Gastrocnemius medialis (tissue), 4 donors: ENCODE results near the gene TSHZ3. TPM values are rescaled to one million over a fixed set of nuclear protein-coding genes. Genes with fewer than 3 reads are reported as not detected.

Experiments used
- ATAC-seq, 2 donors: fragments of 150-250 bp; one replicate each; pipeline ENCODE4 v1.9.1; 2016
- DNase-seq, 2 donors: peaks; one replicate each; pipeline ENCODE4 v3.0.0-alpha.2; 2019
- H3K27ac ChIP-seq, 4 donors: fragments of 200-600 bp; sonication (generic); 1 replicate in 1 of 4; 2 replicates in 3 of 4; pipeline ENCODE4 v1.5.1; 2016 to 2018; ENCODE audit warnings: mild to moderate bottlenecking in 2 of 4, moderate library complexity in 1 of 4
- H3K27me3 ChIP-seq, 3 donors: fragments of 200-600 bp; sonication (generic) in 2 of 3; 1 replicate in 1 of 3; 2 replicates in 2 of 3; pipeline versions ENCODE4 v1.5.1 to v1.6.0; 2016 to 2019; ENCODE audit warnings: mild to moderate bottlenecking in 1 of 3, moderate library complexity in 1 of 3
- H3K36me3 ChIP-seq, 2 donors: fragments of 200-600 bp; sonication (generic) in 1 of 2; one replicate each; pipeline ENCODE4 v1.5.1; 2017 to 2018
- H3K4me1 ChIP-seq, 2 donors: fragments of 200-600 bp; sonication (generic) in 1 of 2; one replicate each; pipeline ENCODE4 v1.5.1; 2016 to 2017; ENCODE audit warnings: mild to moderate bottlenecking in 2 of 2
- H3K4me3 ChIP-seq, 4 donors: fragments of 200-600 bp; sonication (generic) in 3 of 4; 1 replicate in 1 of 4; 2 replicates in 3 of 4; pipeline ENCODE4 v1.5.1; 2016 to 2019; ENCODE audit warnings: mild to moderate bottlenecking in 2 of 4
- H3K9me3 ChIP-seq, 3 donors: fragments of 200-600 bp; sonication (generic) in 2 of 3; 1 replicate in 1 of 3; 2 replicates in 2 of 3; pipeline ENCODE4 v1.5.1; 2016 to 2019
- POLR2A ChIP-seq, 2 donors: fragments of 450-650 bp; IDR thresholded peaks; one replicate each; pipeline ENCODE4 v1.6.1; 2017; ENCODE audit warnings: antibody characterized with exemption in 2 of 2, mild to moderate bottlenecking in 2 of 2, moderate library complexity in 2 of 2
- in situ Hi-C, 4 donors: fragments of 200-750 bp; cut with MboI; loops; one replicate each; pipeline versions ENCODE4 v1.15.0 to v1.8.0; 2017; ENCODE audit warnings: low sequenced_read_pairs in 4 of 4
- intact Hi-C: fragments of 100-400 bp; cut with DNase I; formaldehyde crosslinking; loops from one replicate; pipeline ENCODE4 v1.15.1; 2023; ENCODE audit warnings: low total_unique reads
- total RNA-seq, 4 donors: library from RNA; depleted of rRNA; stranded (reverse); fragments of >200 nt; gene quantifications; one replicate each; pipeline versions ENCODE4 v1.1.0 to v1.2.3, GENCODE V29; 2016
- TF ChIP-seq, protein P1 (sequence below), 5 experiments: fragments of 450-650 bp in 3 of 5; fragments of 200-600 bp in 2 of 5; sonication (generic) in 2 of 5; IDR thresholded peaks in 4 of 5; conservative IDR thresholded peaks in 1 of 5; 1 replicate in 4 of 5; 2 replicates in 1 of 5; pipeline ENCODE4 v1.5.1; 2016 to 2019; ENCODE audit warnings: antibody characterized with exemption in 5 of 5, mild to moderate bottlenecking in 3 of 5, moderate library complexity in 3 of 5

Gene TSHZ3
- total RNA-seq, 4 donors from 2014 or later = 1.6 to 2.3 (median 1.9) TPM

GRCh38 chr19:31342926-31343325, 6.3 kb downstream of the TSHZ3 start:
- Histone ChIP-seq H3K36me3 (no peaks in the 10 kb centered on the region), H3K4me3 (no peak overlapping the region), H3K27me3 (peaks cover 0 to 4% (median 0%) of the 10 kb centered on the region in 3 donors), H3K27ac (no peak overlapping the region), H3K4me1 (peaks cover 0 to 5% of the 10 kb centered on the region in 2 donors), H3K9me3 (no peaks in the 10 kb centered on the region)
- TF ChIP-seq, protein P1, sequence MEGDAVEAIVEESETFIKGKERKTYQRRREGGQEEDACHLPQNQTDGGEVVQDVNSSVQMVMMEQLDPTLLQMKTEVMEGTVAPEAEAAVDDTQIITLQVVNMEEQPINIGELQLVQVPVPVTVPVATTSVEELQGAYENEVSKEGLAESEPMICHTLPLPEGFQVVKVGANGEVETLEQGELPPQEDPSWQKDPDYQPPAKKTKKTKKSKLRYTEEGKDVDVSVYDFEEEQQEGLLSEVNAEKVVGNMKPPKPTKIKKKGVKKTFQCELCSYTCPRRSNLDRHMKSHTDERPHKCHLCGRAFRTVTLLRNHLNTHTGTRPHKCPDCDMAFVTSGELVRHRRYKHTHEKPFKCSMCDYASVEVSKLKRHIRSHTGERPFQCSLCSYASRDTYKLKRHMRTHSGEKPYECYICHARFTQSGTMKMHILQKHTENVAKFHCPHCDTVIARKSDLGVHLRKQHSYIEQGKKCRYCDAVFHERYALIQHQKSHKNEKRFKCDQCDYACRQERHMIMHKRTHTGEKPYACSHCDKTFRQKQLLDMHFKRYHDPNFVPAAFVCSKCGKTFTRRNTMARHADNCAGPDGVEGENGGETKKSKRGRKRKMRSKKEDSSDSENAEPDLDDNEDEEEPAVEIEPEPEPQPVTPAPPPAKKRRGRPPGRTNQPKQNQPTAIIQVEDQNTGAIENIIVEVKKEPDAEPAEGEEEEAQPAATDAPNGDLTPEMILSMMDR (IDR thresholded peaks at IDR 0.05 in 4 of 5, conservative IDR thresholded peaks at IDR 0.05 in 1 of 5) = no peak
- TF ChIP-seq POLR2A (IDR thresholded peaks at IDR 0.05) = no peak
- intact Hi-C loops = no loop called here
- in situ Hi-C loops = no loop called here
- DNase-seq (no peak), ATAC-seq (no peak)

DNA sequence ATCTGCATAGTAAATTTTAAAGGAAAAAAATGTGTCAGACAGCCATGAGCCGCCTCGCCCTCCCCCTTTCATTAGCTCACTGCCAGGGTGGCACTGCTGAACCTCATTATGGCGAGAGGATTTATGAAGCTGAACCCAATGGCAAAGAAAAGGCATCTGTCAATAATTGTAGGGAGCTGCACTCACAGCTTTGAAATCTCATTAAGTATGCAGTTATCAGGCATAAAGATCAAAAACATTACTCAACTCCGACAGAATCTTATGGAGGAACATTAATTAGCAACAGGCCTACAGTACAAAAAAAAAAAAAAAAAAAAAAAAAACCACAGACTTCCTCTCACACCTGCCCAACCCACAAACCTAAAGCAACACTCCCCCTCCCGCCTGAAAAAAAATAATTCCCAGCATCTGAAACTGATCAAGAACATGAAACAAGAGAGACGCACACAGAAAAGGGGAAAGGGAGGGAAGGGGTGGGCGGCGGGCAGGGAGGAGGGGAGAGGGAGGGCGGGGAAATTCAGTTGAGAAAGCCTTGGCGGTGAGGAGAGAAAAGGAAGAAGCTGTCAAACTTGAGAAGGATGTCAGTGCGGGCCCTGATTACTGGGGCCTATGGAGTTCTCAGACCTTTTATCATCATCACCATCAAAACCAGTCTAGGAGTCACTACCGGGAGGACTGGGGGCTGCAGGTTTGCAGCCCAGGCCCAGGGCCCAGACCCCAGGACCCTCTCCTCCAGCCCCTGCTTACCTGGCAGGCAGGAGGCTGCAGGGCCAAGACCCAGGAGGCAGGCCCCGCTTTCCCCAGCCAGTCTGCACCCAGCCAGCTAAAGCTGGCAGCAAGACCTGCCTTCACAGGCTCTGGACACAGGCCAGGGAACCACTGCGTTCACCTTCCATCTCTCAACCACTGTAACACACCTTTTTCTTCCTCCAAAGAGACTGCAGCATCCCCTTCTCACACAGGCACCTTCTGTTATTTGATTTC, 8.9 kb downstream of the TSHZ3 start:
- H3K36me3 ChIP-seq = no peaks in the 10 kb centered on the region
- ATAC-seq (no peak), DNase-seq (no peak)
- no peak overlapping the region for H3K4me3 ChIP-seq
- intact Hi-C loops = no loop called here
- in situ Hi-C loops = no loop called here
- no peaks in the 10 kb centered on the region for H3K27me3 ChIP-seq
- H3K27ac ChIP-seq = no peak overlapping the region
- H3K9me3 ChIP-seq = no peaks in the 10 kb centered on the region
- no peak for TF ChIP-seq POLR2A (IDR thresholded peaks at IDR 0.05)
- TF ChIP-seq, protein P1 (IDR thresholded peaks at IDR 0.05 in 4 of 5, conservative IDR thresholded peaks at IDR 0.05 in 1 of 5) = no peak
- no peaks in the 10 kb centered on the region for H3K4me1 ChIP-seq

- DNase-seq = no peak
- Histone ChIP-seq H3K36me3 (no peaks in the 10 kb centered on the region), H3K27ac (no peak overlapping the region), H3K9me3 (no peaks in the 10 kb centered on the region), H3K4me1 (no peaks in the 10 kb centered on the region), H3K27me3 (no peaks in the 10 kb centered on the region), H3K4me3 (no peak overlapping the region)
- no peak for ATAC-seq
- TF ChIP-seq POLR2A (IDR thresholded peaks at IDR 0.05) = no peak
- TF ChIP-seq, protein P1 (IDR thresholded peaks at IDR 0.05 in 4 of 5, conservative IDR thresholded peaks at IDR 0.05 in 1 of 5) = no peak
- in situ Hi-C loops = no loop called here
- intact Hi-C loops = no loop called here
These were observed 9.8 kb downstream of the TSHZ3 start for GRCh38 chr19:31339411-31339810.

GRCh38 chr19:31338069-31338776, 11.0 kb downstream of the TSHZ3 start:
- Histone ChIP-seq H3K36me3 (no peaks in the 10 kb centered on the region), H3K27me3 (no peaks in the 10 kb centered on the region), H3K9me3 (no peaks in the 10 kb centered on the region), H3K4me3 (no peak overlapping the region), H3K4me1 (no peaks in the 10 kb centered on the region), H3K27ac (no peak overlapping the region)
- ATAC-seq = peak in 1 of 2 donors; percentile 52
- in situ Hi-C loops (no loop called here), intact Hi-C loops (no loop called here)
- TF ChIP-seq POLR2A (IDR thresholded peaks at IDR 0.05) = no peak
- TF ChIP-seq, protein P1 (IDR thresholded peaks at IDR 0.05 in 4 of 5, conservative IDR thresholded peaks at IDR 0.05 in 1 of 5) = peak in 3 of 5 experiments; percentile 28 to 43 (median 35)
- no peak for DNase-seq
